ENCODE results near the gene ADAMTSL2. TPM values are rescaled to one million over a fixed set of nuclear protein-coding genes. Genes with fewer than 3 reads are reported as not detected.

The ADAMTSL2 gene
- total RNA-seq, 1 donor from 2014 or later = 1.3 TPM

DNA sequence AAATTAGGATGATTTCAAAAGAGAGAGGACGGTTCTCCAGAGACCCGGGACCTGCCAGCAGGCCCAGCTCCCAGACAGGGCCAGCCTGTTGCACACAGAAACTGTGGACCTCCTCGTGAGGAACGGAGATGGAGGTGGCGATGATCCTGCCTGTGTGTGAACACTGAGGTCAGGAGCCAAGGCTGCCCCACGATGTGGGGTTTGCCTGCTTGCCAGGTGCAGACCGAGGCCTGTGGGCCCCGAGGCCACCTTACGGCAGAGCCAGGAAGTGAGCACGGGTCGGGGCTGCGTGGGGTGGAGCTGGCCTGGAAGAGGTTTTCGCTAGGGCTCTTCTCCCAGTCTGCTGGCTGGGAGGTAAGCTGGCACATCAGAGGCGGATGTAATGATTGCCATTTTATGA, 70.4 kb downstream of the ADAMTSL2 start:
- peaks cover 1% of the 10 kb centered on the region for H3K9me3 Mint-ChIP-seq (ENCODE audit: unreplicated experiment)
- DNase-seq = no peak
- TF ChIP-seq, protein P1, sequence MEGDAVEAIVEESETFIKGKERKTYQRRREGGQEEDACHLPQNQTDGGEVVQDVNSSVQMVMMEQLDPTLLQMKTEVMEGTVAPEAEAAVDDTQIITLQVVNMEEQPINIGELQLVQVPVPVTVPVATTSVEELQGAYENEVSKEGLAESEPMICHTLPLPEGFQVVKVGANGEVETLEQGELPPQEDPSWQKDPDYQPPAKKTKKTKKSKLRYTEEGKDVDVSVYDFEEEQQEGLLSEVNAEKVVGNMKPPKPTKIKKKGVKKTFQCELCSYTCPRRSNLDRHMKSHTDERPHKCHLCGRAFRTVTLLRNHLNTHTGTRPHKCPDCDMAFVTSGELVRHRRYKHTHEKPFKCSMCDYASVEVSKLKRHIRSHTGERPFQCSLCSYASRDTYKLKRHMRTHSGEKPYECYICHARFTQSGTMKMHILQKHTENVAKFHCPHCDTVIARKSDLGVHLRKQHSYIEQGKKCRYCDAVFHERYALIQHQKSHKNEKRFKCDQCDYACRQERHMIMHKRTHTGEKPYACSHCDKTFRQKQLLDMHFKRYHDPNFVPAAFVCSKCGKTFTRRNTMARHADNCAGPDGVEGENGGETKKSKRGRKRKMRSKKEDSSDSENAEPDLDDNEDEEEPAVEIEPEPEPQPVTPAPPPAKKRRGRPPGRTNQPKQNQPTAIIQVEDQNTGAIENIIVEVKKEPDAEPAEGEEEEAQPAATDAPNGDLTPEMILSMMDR (IDR thresholded peaks at IDR 0.05; ENCODE audit: partially characterized antibody, unreplicated experiment) = no peak
- H3K4me3 Mint-ChIP-seq (ENCODE audit: unreplicated experiment) = no peak overlapping the region
- H3K27ac Mint-ChIP-seq (ENCODE audit: unreplicated experiment) = no peak overlapping the region
- H3K4me1 Mint-ChIP-seq (ENCODE audit: low read depth, unreplicated experiment) = peaks cover 18% of the 10 kb centered on the region
- H3K36me3 Mint-ChIP-seq (ENCODE audit: unreplicated experiment) = no peaks in the 10 kb centered on the region
- H3K27me3 Mint-ChIP-seq (ENCODE audit: unreplicated experiment) = peaks cover 11% of the 10 kb centered on the region

DNA sequence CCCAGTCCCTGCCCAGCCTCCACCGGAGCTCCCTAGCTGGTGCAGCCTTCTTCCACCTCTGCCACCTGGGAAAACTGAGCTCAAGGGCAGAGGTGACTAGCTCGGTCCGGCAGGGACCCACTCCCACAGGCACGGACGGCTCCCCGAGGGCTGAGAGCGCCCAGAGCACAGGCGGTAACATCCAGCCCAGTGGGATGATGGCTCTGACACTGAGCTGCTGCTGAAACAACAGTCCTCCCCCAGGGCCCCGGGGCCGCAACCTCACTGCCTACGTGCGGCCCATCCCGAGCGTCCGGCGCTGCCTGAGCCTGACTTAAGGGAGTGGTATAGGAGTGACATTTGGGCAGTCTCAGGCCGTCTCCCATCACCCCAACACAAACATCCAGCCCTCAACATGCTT, 70.9 kb downstream of the ADAMTSL2 start:
- H3K27ac Mint-ChIP-seq (ENCODE audit: unreplicated experiment) = no peak overlapping the region
- no peak for DNase-seq
- peaks cover 4% of the 10 kb centered on the region for H3K9me3 Mint-ChIP-seq (ENCODE audit: unreplicated experiment)
- peaks cover 15% of the 10 kb centered on the region for H3K27me3 Mint-ChIP-seq (ENCODE audit: unreplicated experiment)
- H3K36me3 Mint-ChIP-seq (ENCODE audit: unreplicated experiment) = no peaks in the 10 kb centered on the region
- no peak overlapping the region for H3K4me3 Mint-ChIP-seq (ENCODE audit: unreplicated experiment)
- H3K4me1 Mint-ChIP-seq (ENCODE audit: low read depth, unreplicated experiment) = peaks cover 20% of the 10 kb centered on the region
- TF ChIP-seq, protein P1 (IDR thresholded peaks at IDR 0.05; ENCODE audit: partially characterized antibody, unreplicated experiment) = no peak

DNA sequence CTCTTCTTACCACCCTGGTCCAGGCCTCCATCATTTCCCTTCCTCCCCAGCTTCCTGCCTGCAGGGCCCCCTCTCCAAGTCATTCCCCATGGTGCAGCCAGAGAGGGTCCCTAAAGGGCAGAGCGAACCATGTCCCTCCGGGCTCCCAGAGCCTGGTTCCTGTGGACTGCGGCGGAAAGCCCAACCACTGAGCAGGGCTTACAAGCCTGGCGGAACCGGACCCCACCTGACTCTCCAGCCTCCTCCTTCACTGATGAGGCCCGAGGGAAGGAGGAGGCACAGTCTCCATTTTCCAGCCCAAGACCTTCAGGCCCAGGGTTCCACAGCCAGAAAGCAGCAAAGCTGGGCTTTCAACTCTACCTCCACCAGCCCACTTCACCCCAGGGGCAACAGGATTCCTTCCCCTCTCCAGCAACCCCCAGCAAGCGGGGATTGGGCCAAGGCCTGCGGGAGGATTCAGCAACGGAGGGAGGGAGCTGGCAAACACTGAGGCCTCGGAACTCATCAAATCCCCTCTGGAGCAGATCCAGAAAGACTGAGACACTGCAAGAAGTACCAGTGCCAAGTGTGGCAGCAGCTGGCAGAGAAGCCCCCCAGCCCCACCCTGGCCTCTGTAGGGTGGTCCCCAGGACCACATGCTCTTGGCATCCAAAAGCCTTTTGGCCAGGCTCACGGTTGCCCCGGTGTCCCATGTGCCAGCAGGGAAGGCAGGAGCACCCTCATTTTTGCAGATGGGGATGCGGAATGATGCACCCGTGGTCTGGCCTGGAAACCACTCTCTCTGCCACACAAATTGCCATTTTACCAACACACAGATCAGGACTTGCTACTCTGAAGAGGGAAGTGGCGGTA, 71.6 kb downstream of the ADAMTSL2 start:
- H3K4me1 Mint-ChIP-seq (ENCODE audit: low read depth, unreplicated experiment) = peaks cover 26% of the 10 kb centered on the region
- DNase-seq = peak; percentile 13
- peaks cover 16% of the 10 kb centered on the region for H3K27me3 Mint-ChIP-seq (ENCODE audit: unreplicated experiment)
- H3K9me3 Mint-ChIP-seq (ENCODE audit: unreplicated experiment) = peaks cover 3% of the 10 kb centered on the region
- TF ChIP-seq, protein P1 (IDR thresholded peaks at IDR 0.05; ENCODE audit: partially characterized antibody, unreplicated experiment) = no peak
- H3K36me3 Mint-ChIP-seq (ENCODE audit: unreplicated experiment) = no peaks in the 10 kb centered on the region
- H3K4me3 Mint-ChIP-seq (ENCODE audit: unreplicated experiment) = no peak overlapping the region
- no peak overlapping the region for H3K27ac Mint-ChIP-seq (ENCODE audit: unreplicated experiment)

DNA sequence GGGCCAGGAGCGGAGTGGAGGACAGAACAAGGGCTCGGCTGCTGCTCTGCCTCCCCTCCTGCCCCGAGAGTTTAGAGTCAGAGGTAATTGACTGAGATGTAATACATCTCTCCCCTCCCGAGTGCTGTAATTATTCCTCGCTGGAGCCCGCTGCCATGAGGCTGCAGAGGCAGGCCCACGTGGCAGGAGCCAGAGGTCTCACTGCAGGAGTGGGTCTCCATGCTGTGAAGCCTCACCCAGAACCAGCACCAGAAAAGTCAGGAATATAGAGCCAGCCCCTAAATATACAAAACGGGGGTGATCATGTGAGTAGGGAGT, 72.2 kb downstream of the ADAMTSL2 start:
- Mint-ChIP-seq H3K27me3 (ENCODE audit: unreplicated experiment) (peaks cover 16% of the 10 kb centered on the region), H3K9me3 (ENCODE audit: unreplicated experiment) (peaks cover 4% of the 10 kb centered on the region), H3K4me3 (ENCODE audit: unreplicated experiment) (no peak overlapping the region), H3K27ac (ENCODE audit: unreplicated experiment) (no peak overlapping the region), H3K36me3 (ENCODE audit: unreplicated experiment) (no peaks in the 10 kb centered on the region), H3K4me1 (ENCODE audit: low read depth, unreplicated experiment) (peaks cover 28% of the 10 kb centered on the region)
- TF ChIP-seq, protein P1 (IDR thresholded peaks at IDR 0.05; ENCODE audit: partially characterized antibody, unreplicated experiment) = no peak
- no peak for DNase-seq

DNA sequence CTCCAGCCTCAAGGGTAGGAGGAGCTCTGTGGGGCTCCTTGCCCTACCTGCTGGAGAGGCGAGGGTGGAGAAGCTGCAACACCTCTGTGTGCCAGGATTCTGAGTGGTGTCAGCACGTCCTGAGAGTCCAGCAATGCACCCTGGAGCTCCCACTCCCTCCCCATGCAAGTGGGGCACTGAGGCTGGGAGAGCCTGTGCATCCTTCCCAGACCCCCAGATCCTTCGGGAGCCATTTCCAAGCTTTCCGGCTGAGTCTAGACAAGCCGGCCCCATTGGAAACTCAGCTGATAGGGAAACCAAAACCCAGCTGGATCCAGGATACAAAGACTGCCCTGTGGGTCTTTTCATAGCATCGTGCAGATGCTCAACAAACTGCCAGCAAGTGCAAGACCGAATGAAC, 72.9 kb downstream of the ADAMTSL2 start:
- H3K4me3 Mint-ChIP-seq (ENCODE audit: unreplicated experiment) = no peak overlapping the region
- peaks cover 4% of the 10 kb centered on the region for H3K9me3 Mint-ChIP-seq (ENCODE audit: unreplicated experiment)
- H3K27ac Mint-ChIP-seq (ENCODE audit: unreplicated experiment) = no peak overlapping the region
- DNase-seq = no peak
- peaks cover 11% of the 10 kb centered on the region for H3K27me3 Mint-ChIP-seq (ENCODE audit: unreplicated experiment)
- H3K4me1 Mint-ChIP-seq (ENCODE audit: low read depth, unreplicated experiment) = peaks cover 25% of the 10 kb centered on the region
- TF ChIP-seq, protein P1 (IDR thresholded peaks at IDR 0.05; ENCODE audit: partially characterized antibody, unreplicated experiment) = no peak
- H3K36me3 Mint-ChIP-seq (ENCODE audit: unreplicated experiment) = no peaks in the 10 kb centered on the region

All from glutamatergic neuron (in vitro differentiated cells).